Cardiac muscle cell (in vitro differentiated cells and primary cell): ENCODE data around the gene LRMDA. TPM values are rescaled to one million over a fixed set of nuclear protein-coding genes. Genes with fewer than 3 reads are reported as not detected.
A peak's percentile ranks its signal among the peaks of the same experiment; 100 is the strongest.

Source experiments
- DNase-seq, 2 donors: peaks; one replicate each; pipeline versions ENCODE4 v3.0.0 to v3.0.0-alpha.2; 2010 to 2017; ENCODE audit warnings: low read depth in 1 of 2, low spot score in 1 of 2
- H3K27ac ChIP-seq: fragments of 200-600 bp; sonication (generic); 2 replicates; pipeline ENCODE4 v1.5.1; 2016
- H3K27me3 ChIP-seq: fragments of 200-600 bp; sonication (generic); 2 replicates; pipeline ENCODE4 v1.6.0; 2016; ENCODE audit warnings: control low read depth
- H3K36me3 ChIP-seq: fragments of 200-600 bp; sonication (generic); 2 replicates; pipeline ENCODE4 v1.5.1; 2016; ENCODE audit warnings: control low read depth
- H3K4me1 ChIP-seq: fragments of 200-600 bp; sonication (generic); 2 replicates; pipeline ENCODE4 v1.8.1; 2017; ENCODE audit warnings: low read depth, mild to moderate bottlenecking, mixed run types
- H3K4me3 ChIP-seq: fragments of 200-600 bp; sonication (generic); 2 replicates; pipeline ENCODE4 v1.5.1; 2016; ENCODE audit warnings: mild to moderate bottlenecking
- H3K9me3 ChIP-seq: fragments of 200-600 bp; sonication (generic); 2 replicates; pipeline ENCODE4 v1.5.1; 2017; ENCODE audit warnings: low read depth, mild to moderate bottlenecking, control low read depth
- CTCF ChIP-seq: IDR thresholded peaks from 2 replicates; pipeline ENCODE4 v1.5.1; 2012; ENCODE audit warnings: low read depth, mild to moderate bottlenecking, low read length
- polyA plus RNA-seq: library from polyadenylated mRNA; unstranded; fragments of >200 nt; fragmentation: Nextera tagmentation; extraction: Ambion mirVana; gene quantifications from 2 replicates; pipeline ENCODE4 v1.2.1, GENCODE V29; 2016
- total RNA-seq: library from RNA; depleted of rRNA; stranded (reverse); fragments of >200 nt; gene quantifications from 2 replicates; pipeline ENCODE4 v1.2.3, GENCODE V29; 2016

Gene LRMDA
- total and polyA plus RNA-seq, 2 experiments from 2014 or later: 6.2 to 11.7 TPM

GRCh38 chr10:76492026-76492425 is 1060.6 kb downstream of the LRMDA start:
- no peaks in the 10 kb centered on the region for H3K9me3 ChIP-seq

GRCh38 chr10:76492678-76493472 is 1061.5 kb downstream of the LRMDA start:
- TF ChIP-seq CTCF: no peak
- no peaks in the 10 kb centered on the region for H3K9me3 ChIP-seq
- no peak overlapping the region for H3K4me3 ChIP-seq
- no peaks in the 10 kb centered on the region for H3K36me3 ChIP-seq
- no peak overlapping the region for H3K27ac ChIP-seq
- no peak for DNase-seq
- no peaks in the 10 kb centered on the region for H3K27me3 ChIP-seq
- H3K4me1 ChIP-seq: no peaks in the 10 kb centered on the region

More at GRCh38 chr10:76492026-76492425, 1060.6 kb downstream of the LRMDA start:
- peak in 1 of 2 donors; percentile 89 for DNase-seq
- no peak overlapping the region for H3K4me3 ChIP-seq
- H3K36me3 ChIP-seq: no peaks in the 10 kb centered on the region
- TF ChIP-seq CTCF: no peak
- H3K27me3 ChIP-seq: no peaks in the 10 kb centered on the region
- H3K27ac ChIP-seq: no peak overlapping the region
- no peaks in the 10 kb centered on the region for H3K4me1 ChIP-seq

GRCh38 chr10:76497666-76498065 is 1066.2 kb downstream of the LRMDA start:
- Histone ChIP-seq H3K27me3 (no peaks in the 10 kb centered on the region), H3K27ac (no peak overlapping the region), H3K9me3 (no peaks in the 10 kb centered on the region), H3K4me3 (no peak overlapping the region), H3K36me3 (no peaks in the 10 kb centered on the region), H3K4me1 (no peaks in the 10 kb centered on the region)
- no peak for DNase-seq
- no peak for TF ChIP-seq CTCF

- no peaks in the 10 kb centered on the region for H3K4me1 ChIP-seq
- no peak for TF ChIP-seq CTCF
- no peak overlapping the region for H3K4me3 ChIP-seq
- DNase-seq: no peak
- H3K36me3 ChIP-seq: no peaks in the 10 kb centered on the region
- no peaks in the 10 kb centered on the region for H3K9me3 ChIP-seq
- no peak overlapping the region for H3K27ac ChIP-seq
- no peaks in the 10 kb centered on the region for H3K27me3 ChIP-seq
Measured at GRCh38 chr10:76504823-76505222, 1073.4 kb downstream of the LRMDA start.

GRCh38 chr10:76509446-76509845 is 1078.0 kb downstream of the LRMDA start:
- TF ChIP-seq CTCF: no peak
- no peak overlapping the region for H3K4me3 ChIP-seq
- peak in 1 of 2 donors; percentile 10 for DNase-seq
- H3K9me3 ChIP-seq: no peaks in the 10 kb centered on the region
- no peaks in the 10 kb centered on the region for H3K36me3 ChIP-seq
- H3K27ac ChIP-seq: no peak overlapping the region
- H3K27me3 ChIP-seq: no peaks in the 10 kb centered on the region
- no peaks in the 10 kb centered on the region for H3K4me1 ChIP-seq
